HCT116 (cell line): ENCODE measurements around the gene INSL3. TPM values are rescaled to one million over a fixed set of nuclear protein-coding genes. Genes with fewer than 3 reads are reported as not detected.
A peak's percentile ranks its signal among the peaks of the same experiment; 100 is the strongest.

ENCODE experiments used
- ATAC-seq: fragments of 200-7000 bp; cut with Tn5 transposase; 2 replicates; pipeline ENCODE4 v1.9.1; 2020; ENCODE audit warnings: mild to moderate bottlenecking, moderate library complexity
- BruUV-seq: library from RNA; stranded (reverse); fragments of 400-500 nt; replicated peaks from 2 replicates; lab custom pipeline; 2021; lab: Mats Ljungman, UMichigan
- CTCF ChIA-PET: fragments of 300-600 bp; sonication (Branson Sonifier 250); formaldehyde crosslinking; loops from one replicate; lab custom pipeline; 2021; ENCODE audit warnings: antibody characterized with exemption; lab: Charles Lee
- POLR2A ChIA-PET: fragments of 300-600, 350-600 bp; sonication (Branson Sonifier 250); formaldehyde crosslinking; loops from one replicate; lab custom pipeline; 2021; ENCODE audit warnings: antibody characterized with exemption; lab: Charles Lee
- RAD21 ChIA-PET, 2 experiments: fragments of 300-600 bp; sonication (Branson Sonifier 250); formaldehyde crosslinking; loops; one replicate each; lab custom pipeline; 2023; ENCODE audit warnings: low total read pairs in 2 of 2; ENCODE audit not compliant: uncharacterized antibody in 2 of 2, unreplicated experiment in 2 of 2, low non-redundant PET in 1 of 2; lab: Charles Lee
- DNase-seq: peaks from one replicate; pipeline ENCODE4 v3.0.0-alpha.2; 2010; ENCODE audit warnings: low read depth, low spot score
- H2AFZ ChIP-seq: fragments of 200-600 bp; shearing (Covaris generic), sonication (generic); 2 replicates; pipeline ENCODE4 v1.6.1; 2017; ENCODE audit warnings: low read depth, mixed run types, mixed read lengths, antibody characterized with exemption, low read length; ENCODE audit not compliant: poor library complexity, severe bottlenecking
- H3K27ac ChIP-seq: 2 replicates; pipeline ENCODE4 v1.5.1; 2012; ENCODE audit warnings: low read depth, low read length
- H3K27me3 ChIP-seq: fragments of 200-600 bp; sonication (generic); 2 replicates; pipeline ENCODE4 v1.6.1; 2016; ENCODE audit warnings: mixed run types, low read length, mixed read lengths; ENCODE audit not compliant: insufficient read depth
- H3K36me3 ChIP-seq, 2 experiments: fragments of 200-500 bp in 1 of 2; fragments of 200-600 bp in 1 of 2; sonication (Bioruptor generic) in 1 of 2; sonication (generic) in 1 of 2; 2 replicates each; pipeline versions ENCODE4 v1.5.1 to v1.6.1; 2014 to 2016; ENCODE audit warnings: low read length in 2 of 2, inconsistent platforms in 1 of 2, mixed read lengths in 1 of 2, mixed run types in 1 of 2; ENCODE audit not compliant: insufficient read depth in 2 of 2, control insufficient read depth in 1 of 2
- H3K4me1 ChIP-seq, 2 experiments: fragments of 200-600 bp in 1 of 2; sonication (generic) in 1 of 2; 2 replicates each; pipeline versions ENCODE4 v1.5.1 to v1.6.1; 2012 to 2017; ENCODE audit warnings: low read length in 2 of 2, inconsistent platforms in 1 of 2, mild to moderate bottlenecking in 1 of 2, mixed read lengths in 1 of 2, mixed run types in 1 of 2, moderate library complexity in 1 of 2; ENCODE audit not compliant: insufficient read depth in 2 of 2, control insufficient read depth in 1 of 2
- H3K4me2 ChIP-seq: fragments of 200-600 bp; sonication (generic); 2 replicates; pipeline ENCODE4 v1.6.1; 2017; ENCODE audit warnings: mixed run types, low read length, mixed read lengths
- H3K4me3 ChIP-seq, 2 experiments: fragments of 200-600 bp in 1 of 2; sonication (generic) in 1 of 2; replicated peaks in 1 of 2; 2 replicates each; pipeline ENCODE4 v1.5.1; 2011 to 2016; ENCODE audit warnings: low read length in 2 of 2, control low read depth in 1 of 2, low read depth in 1 of 2, mild to moderate bottlenecking in 1 of 2, mixed read lengths in 1 of 2, mixed run types in 1 of 2
- H3K79me2 ChIP-seq: fragments of 200-600 bp; sonication (generic); 2 replicates; pipeline ENCODE4 v1.6.1; 2017; ENCODE audit warnings: mild to moderate bottlenecking, mixed run types, low read length, moderate library complexity, mixed read lengths; ENCODE audit not compliant: insufficient read depth
- H3K9ac ChIP-seq: fragments of 200-600 bp; sonication (generic); 2 replicates; pipeline ENCODE4 v1.6.1; 2016; ENCODE audit warnings: low read length, mixed read lengths
- H3K9me2 ChIP-seq: fragments of 200-600 bp; sonication (generic), shearing (Covaris generic); 2 replicates; pipeline ENCODE4 v1.6.1; 2017; ENCODE audit warnings: mixed run types, mild to moderate bottlenecking, moderate library complexity; ENCODE audit not compliant: insufficient read depth
- H3K9me3 ChIP-seq, 2 experiments: fragments of 200-500 bp in 1 of 2; fragments of 200-600 bp in 1 of 2; sonication (Bioruptor generic) in 1 of 2; sonication (generic) in 1 of 2; 2 replicates each; pipeline ENCODE4 v1.6.1; 2014 to 2017; ENCODE audit warnings: low read length in 2 of 2, mixed read lengths in 2 of 2, inconsistent platforms in 1 of 2, low read depth in 1 of 2, mild to moderate bottlenecking in 1 of 2, mixed run types in 1 of 2, moderate library complexity in 1 of 2; ENCODE audit not compliant: control insufficient read depth in 1 of 2, insufficient read depth in 1 of 2
- H4K20me1 ChIP-seq: fragments of 200-600 bp; sonication (generic), shearing (Covaris generic); 2 replicates; pipeline ENCODE4 v1.6.1; 2017; ENCODE audit warnings: mixed run types, mild to moderate bottlenecking, moderate library complexity; ENCODE audit not compliant: insufficient read depth
- CBX3 ChIP-seq: IDR thresholded peaks from 2 replicates; pipeline ENCODE4 v1.6.1; 2012; ENCODE audit warnings: low read depth
- CEBPB ChIP-seq: IDR thresholded peaks from 2 replicates; pipeline ENCODE4 v1.6.1; 2012; ENCODE audit warnings: low read depth
- ELF1 ChIP-seq: IDR thresholded peaks from 2 replicates; pipeline ENCODE4 v1.6.1; 2012; ENCODE audit warnings: low read depth, borderline replicate concordance
- EZH2 ChIP-seq: fragments of 200-600 bp; sonication (generic); IDR thresholded peaks from 2 replicates; pipeline ENCODE4 v1.6.1; 2017; ENCODE audit warnings: antibody characterized with exemption, mixed run types
- FOSL1 ChIP-seq: IDR thresholded peaks from 2 replicates; pipeline ENCODE4 v1.6.1; 2012; ENCODE audit warnings: low read depth
- MAX ChIP-seq: IDR thresholded peaks from 2 replicates; pipeline ENCODE4 v1.6.1; 2012
- POLR2A ChIP-seq: IDR thresholded peaks from 2 replicates; pipeline ENCODE4 v1.7.0; 2011; ENCODE audit warnings: borderline replicate concordance; ENCODE audit not compliant: insufficient read depth, insufficient read length; ENCODE audit errors: extremely low read depth
- RAD21 ChIP-seq: IDR thresholded peaks from 2 replicates; pipeline ENCODE4 v1.6.1; 2012; ENCODE audit warnings: low read depth, mild to moderate bottlenecking
- SIN3A ChIP-seq: IDR thresholded peaks from 2 replicates; pipeline ENCODE4 v1.6.1; 2012; ENCODE audit warnings: low read depth
- SRF ChIP-seq: IDR thresholded peaks from 2 replicates; pipeline ENCODE4 v1.6.1; 2012; ENCODE audit warnings: low read depth
- TCF7L2 ChIP-seq: IDR thresholded peaks from 2 replicates; pipeline ENCODE4 v1.7.0; 2011; ENCODE audit warnings: borderline replicate concordance, inconsistent platforms; ENCODE audit not compliant: insufficient read depth, insufficient read length; ENCODE audit errors: extremely low read depth
- ZBTB33 ChIP-seq: IDR thresholded peaks from 2 replicates; pipeline ENCODE4 v1.6.1; 2011; ENCODE audit warnings: mild to moderate bottlenecking, low read length, moderate library complexity; ENCODE audit not compliant: insufficient replicate concordance; ENCODE audit errors: extremely low read depth
- ZFX ChIP-seq: fragments of 450-650 bp; IDR thresholded peaks from 2 replicates; pipeline ENCODE4 v1.6.1; 2017
- intact Hi-C: fragments of 100-400 bp; cut with micrococcal nuclease; formaldehyde crosslinking; loops from 2 replicates; pipeline ENCODE4 v1.10.0; 2022
- total RNA-seq: library from RNA; stranded (reverse); gene quantifications from one replicate; pipeline ENCODE4 v1.2.1, GENCODE V29; 2021; ENCODE audit not compliant: unreplicated experiment
- TF ChIP-seq, protein P1 (sequence below), 3 experiments: fragments of 200-600 bp in 1 of 3; sonication (generic) in 1 of 3; IDR thresholded peaks in 2 of 3; conservative IDR thresholded peaks in 1 of 3; 2 replicates each; pipeline ENCODE4 v1.5.1; 2012 to 2017; ENCODE audit warnings: low read depth in 2 of 3, low read length in 2 of 3, antibody characterized with exemption in 1 of 3, borderline replicate concordance in 1 of 3, control low read depth in 1 of 3, mild to moderate bottlenecking in 1 of 3, mixed read lengths in 1 of 3, mixed run types in 1 of 3, moderate library complexity in 1 of 3; ENCODE audit not compliant: insufficient read depth in 1 of 3
- TF ChIP-seq, protein P2 (sequence below): IDR thresholded peaks from 2 replicates; pipeline ENCODE4 v1.6.1; 2012; ENCODE audit warnings: low read depth

The INSL3 gene
- total RNA-seq, 1 experiment from 2014 or later: 0.96 TPM

- TF ChIP-seq, protein P1, sequence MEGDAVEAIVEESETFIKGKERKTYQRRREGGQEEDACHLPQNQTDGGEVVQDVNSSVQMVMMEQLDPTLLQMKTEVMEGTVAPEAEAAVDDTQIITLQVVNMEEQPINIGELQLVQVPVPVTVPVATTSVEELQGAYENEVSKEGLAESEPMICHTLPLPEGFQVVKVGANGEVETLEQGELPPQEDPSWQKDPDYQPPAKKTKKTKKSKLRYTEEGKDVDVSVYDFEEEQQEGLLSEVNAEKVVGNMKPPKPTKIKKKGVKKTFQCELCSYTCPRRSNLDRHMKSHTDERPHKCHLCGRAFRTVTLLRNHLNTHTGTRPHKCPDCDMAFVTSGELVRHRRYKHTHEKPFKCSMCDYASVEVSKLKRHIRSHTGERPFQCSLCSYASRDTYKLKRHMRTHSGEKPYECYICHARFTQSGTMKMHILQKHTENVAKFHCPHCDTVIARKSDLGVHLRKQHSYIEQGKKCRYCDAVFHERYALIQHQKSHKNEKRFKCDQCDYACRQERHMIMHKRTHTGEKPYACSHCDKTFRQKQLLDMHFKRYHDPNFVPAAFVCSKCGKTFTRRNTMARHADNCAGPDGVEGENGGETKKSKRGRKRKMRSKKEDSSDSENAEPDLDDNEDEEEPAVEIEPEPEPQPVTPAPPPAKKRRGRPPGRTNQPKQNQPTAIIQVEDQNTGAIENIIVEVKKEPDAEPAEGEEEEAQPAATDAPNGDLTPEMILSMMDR (IDR thresholded peaks at IDR 0.05 in 2 of 3, conservative IDR thresholded peaks at IDR 0.05 in 1 of 3; ENCODE audit: borderline replicate concordance in 1 of 3, insufficient read depth in 1 of 3, low read depth in 2 of 3, low read length in 2 of 3): no peak
These were observed 44.3 kb upstream of the INSL3 start (continued) for GRCh38 chr19:17865364-17866311.

GRCh38 chr19:17863520-17864182, 42.3 kb upstream of the INSL3 start:
- Histone ChIP-seq H2AFZ (no peak overlapping the region), H3K9me2 (no peaks in the 10 kb centered on the region), H4K20me1 (peaks cover 17% of the 10 kb centered on the region; the same call in 1 of the 2 replicates), H3K9me3 (no peaks in the 10 kb centered on the region), H3K4me2 (peak overlapping the region; percentile 23; the same call in 1 of the 2 replicates), H3K27me3 (no peaks in the 10 kb centered on the region), H3K9ac (peak overlapping the region; percentile 38; the same call in 1 of the 2 replicates), H3K4me1 (peaks cover 39 to 64% of the 10 kb centered on the region in 2 experiments), H3K36me3 (peaks cover 20 to 46% of the 10 kb centered on the region in 2 experiments), H3K4me3 (no peak overlapping the region), H3K27ac (peak overlapping the region; percentile 84), H3K79me2 (peaks cover 41% of the 10 kb centered on the region)
- intact Hi-C loops: no loop called here
- CTCF ChIA-PET: interaction anchor here (1.0 kb wide), 1 partner anchor 11 kb away, joined by 3 read pairs; no protein-coding TSS in a partner anchor
- ATAC-seq (no peak), DNase-seq (no peak)
- no TSS peak for BruUV-seq
- RAD21 ChIA-PET: no interaction called here
- POLR2A ChIA-PET: interaction anchor here (0.8 to 4.0 kb wide), 6 partner anchors 33 to 134 kb away, joined by 3 to 34 read pairs (median 5); partner anchors contain the start of genes B3GNT3 and CCDC124
- TF ChIP-seq POLR2A: no peak
- TF ChIP-seq SIN3A: no peak; the same call in none of the 2 replicates
- TF ChIP-seq RAD21: no peak
- no peak for TF ChIP-seq MAX
- TF ChIP-seq ZFX: no peak
- TF ChIP-seq, protein P2, sequence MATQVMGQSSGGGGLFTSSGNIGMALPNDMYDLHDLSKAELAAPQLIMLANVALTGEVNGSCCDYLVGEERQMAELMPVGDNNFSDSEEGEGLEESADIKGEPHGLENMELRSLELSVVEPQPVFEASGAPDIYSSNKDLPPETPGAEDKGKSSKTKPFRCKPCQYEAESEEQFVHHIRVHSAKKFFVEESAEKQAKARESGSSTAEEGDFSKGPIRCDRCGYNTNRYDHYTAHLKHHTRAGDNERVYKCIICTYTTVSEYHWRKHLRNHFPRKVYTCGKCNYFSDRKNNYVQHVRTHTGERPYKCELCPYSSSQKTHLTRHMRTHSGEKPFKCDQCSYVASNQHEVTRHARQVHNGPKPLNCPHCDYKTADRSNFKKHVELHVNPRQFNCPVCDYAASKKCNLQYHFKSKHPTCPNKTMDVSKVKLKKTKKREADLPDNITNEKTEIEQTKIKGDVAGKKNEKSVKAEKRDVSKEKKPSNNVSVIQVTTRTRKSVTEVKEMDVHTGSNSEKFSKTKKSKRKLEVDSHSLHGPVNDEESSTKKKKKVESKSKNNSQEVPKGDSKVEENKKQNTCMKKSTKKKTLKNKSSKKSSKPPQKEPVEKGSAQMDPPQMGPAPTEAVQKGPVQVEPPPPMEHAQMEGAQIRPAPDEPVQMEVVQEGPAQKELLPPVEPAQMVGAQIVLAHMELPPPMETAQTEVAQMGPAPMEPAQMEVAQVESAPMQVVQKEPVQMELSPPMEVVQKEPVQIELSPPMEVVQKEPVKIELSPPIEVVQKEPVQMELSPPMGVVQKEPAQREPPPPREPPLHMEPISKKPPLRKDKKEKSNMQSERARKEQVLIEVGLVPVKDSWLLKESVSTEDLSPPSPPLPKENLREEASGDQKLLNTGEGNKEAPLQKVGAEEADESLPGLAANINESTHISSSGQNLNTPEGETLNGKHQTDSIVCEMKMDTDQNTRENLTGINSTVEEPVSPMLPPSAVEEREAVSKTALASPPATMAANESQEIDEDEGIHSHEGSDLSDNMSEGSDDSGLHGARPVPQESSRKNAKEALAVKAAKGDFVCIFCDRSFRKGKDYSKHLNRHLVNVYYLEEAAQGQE: no peak
- no peak for TF ChIP-seq ELF1
- TF ChIP-seq CBX3: no peak
- TF ChIP-seq FOSL1: no peak
- TF ChIP-seq SRF: no peak
- no peak for TF ChIP-seq TCF7L2
- no peak for TF ChIP-seq ZBTB33
- TF ChIP-seq CEBPB: no peak
- no peak for TF ChIP-seq EZH2
